A549 (cell line): Measurements from ENCODE around the gene MLYCD. TPM values are rescaled to one million over a fixed set of nuclear protein-coding genes. Genes with fewer than 3 reads are reported as not detected.

Experiments
- ATAC-seq, 2 experiments: fragments of 200-7000 bp in 1 of 2; fragments of >200 bp in 1 of 2; cut with Nextera tagmentation in 1 of 2; cut with Tn5 transposase in 1 of 2; 3 replicates each; pipeline versions ENCODE4 v1.8.0 to v1.9.1; 2018 to 2020; ENCODE audit warnings: mild to moderate bottlenecking in 1 of 2, moderate library complexity in 1 of 2
- CTCF ChIA-PET: fragments of 300-600 bp; sonication (Branson Sonifier 250); formaldehyde crosslinking; extraction: SDS; loops from one replicate; lab custom pipeline; 2021; ENCODE audit warnings: antibody characterized with exemption, inconsistent platforms; lab: Yijun Ruan, JAX
- POLR2A ChIA-PET: fragments of 350-600 bp; formaldehyde crosslinking; extraction: SDS; loops from one replicate; lab custom pipeline; 2021; ENCODE audit warnings: antibody characterized with exemption, inconsistent platforms; lab: Yijun Ruan, JAX
- DNase-seq, 2 experiments: peaks; one replicate each; pipeline versions ENCODE4 v3.0.0 to v3.0.0-alpha.2; 2011 to 2016; ENCODE audit warnings: low read depth in 1 of 2, low spot score in 1 of 2
- FAIRE-seq: peaks from 2 replicates; lab custom pipeline; 2011; peaks lifted over from hg19 to GRCh38; lab: Jason Lieb, UNC
- H3K27ac ChIP-seq, 2 experiments: fragments of >200 bp; sonication (Bioruptor Twin); formaldehyde crosslinking; 3 replicates each; pipeline ENCODE4 v1.5.1; 2016 to 2017
- H3K4me1 ChIP-seq: fragments of >200 bp; sonication (Bioruptor Twin); formaldehyde crosslinking; 3 replicates; pipeline ENCODE4 v1.6.1; 2016
- H3K4me2 ChIP-seq: fragments of >200 bp; sonication (Bioruptor Twin); formaldehyde crosslinking; 3 replicates; pipeline ENCODE4 v1.6.1; 2016
- H3K4me3 ChIP-seq: fragments of >200 bp; sonication (Bioruptor Twin); formaldehyde crosslinking; 3 replicates; pipeline ENCODE4 v1.5.1; 2016
- H3K9me3 ChIP-seq: fragments of >200 bp; sonication (Bioruptor Twin); formaldehyde crosslinking; 3 replicates; pipeline ENCODE4 v1.6.1; 2016
- CBX2 ChIP-seq: fragments of 200-600 bp; sonication (generic); IDR thresholded peaks from 2 replicates; pipeline ENCODE4 v1.6.1; 2016; ENCODE audit warnings: low read depth, mild to moderate bottlenecking, borderline replicate concordance
- CTCF ChIP-seq: fragments of >200 bp; sonication (Bioruptor Twin); formaldehyde crosslinking; IDR thresholded peaks from 3 replicates; pipeline ENCODE4 v1.5.1; 2016
- EHF ChIP-seq: fragments of 250-450 bp; sonication (Bioruptor Pico); IDR thresholded peaks from 2 replicates; pipeline ENCODE4 v1.5.0; 2020; ENCODE audit warnings: mild to moderate bottlenecking
- FOSL2 ChIP-seq, 2 experiments: fragments of 450-650 bp in 1 of 2; fragments of >200 bp in 1 of 2; sonication (Bioruptor Twin) in 1 of 2; formaldehyde crosslinking; IDR thresholded peaks; 2 replicates each; pipeline versions ENCODE4 v1.5.0 to v1.6.1; 2016 to 2020; ENCODE audit warnings: mild to moderate bottlenecking in 1 of 2, moderate library complexity in 1 of 2
- GATA3 ChIP-seq: IDR thresholded peaks from 2 replicates; pipeline ENCODE4 v1.6.1; 2012; ENCODE audit warnings: borderline replicate concordance
- HOXB13 ChIP-seq: fragments of 250-450 bp; sonication (Bioruptor Pico); IDR thresholded peaks from 2 replicates; pipeline ENCODE4 v1.5.0; 2020; ENCODE audit warnings: low read depth, mild to moderate bottlenecking, moderate library complexity
- JUN ChIP-seq, 2 experiments: fragments of >200 bp; sonication (Bioruptor Twin); formaldehyde crosslinking; IDR thresholded peaks; 2 replicates in 1 of 2; 3 replicates in 1 of 2; pipeline ENCODE4 v1.6.1; 2016 to 2017
- JUNB ChIP-seq: fragments of >200 bp; sonication (Bioruptor Twin); formaldehyde crosslinking; IDR thresholded peaks from 2 replicates; pipeline ENCODE4 v1.6.1; 2016
- KDM1A ChIP-seq: fragments of 200-600 bp; sonication (generic); IDR thresholded peaks from 2 replicates; pipeline ENCODE4 v1.6.1; 2016; ENCODE audit warnings: low read depth, mild to moderate bottlenecking
- MYC ChIP-seq: IDR thresholded peaks from 2 replicates; pipeline ENCODE4 v1.6.1; 2012; ENCODE audit warnings: mild to moderate bottlenecking, inconsistent platforms, low read length, improper control_type of control experiment, borderline replicate concordance
- NPAS2 ChIP-seq: fragments of 250-450 bp; sonication (Bioruptor Pico); IDR thresholded peaks from 2 replicates; pipeline ENCODE4 v1.8.0; 2022; ENCODE audit warnings: mild to moderate bottlenecking, moderate library complexity, borderline replicate concordance
- NR3C1 ChIP-seq: fragments of >200 bp; sonication (Bioruptor Twin); formaldehyde crosslinking; IDR thresholded peaks from 3 replicates; pipeline ENCODE4 v1.6.1; 2017
- POLR2A ChIP-seq: IDR thresholded peaks from 2 replicates; pipeline ENCODE4 v1.6.1; 2012; ENCODE audit warnings: mild to moderate bottlenecking, low read length
- POLR2AphosphoS2 ChIP-seq: conservative IDR thresholded peaks from 2 replicates; pipeline ENCODE4 v1.6.1; 2012; ENCODE audit warnings: low read length, improper control_type of control experiment, inconsistent platforms
- RAD21 ChIP-seq, 2 experiments: fragments of >200 bp in 1 of 2; sonication (Bioruptor Twin) in 1 of 2; formaldehyde crosslinking in 1 of 2; IDR thresholded peaks in 1 of 2; conservative IDR thresholded peaks in 1 of 2; 2 replicates in 1 of 2; 3 replicates in 1 of 2; pipeline ENCODE4 v1.6.1; 2012 to 2018; ENCODE audit warnings: inconsistent platforms in 1 of 2
- RARB ChIP-seq: fragments of 250-450 bp; sonication (Bioruptor Pico); IDR thresholded peaks from 2 replicates; pipeline ENCODE4 v1.8.0; 2021; ENCODE audit warnings: mild to moderate bottlenecking, moderate library complexity
- REST ChIP-seq: fragments of 200-600 bp; sonication (generic); IDR thresholded peaks from 2 replicates; pipeline ENCODE4 v1.6.1; 2016; ENCODE audit warnings: antibody characterized with exemption, mild to moderate bottlenecking, moderate library complexity
- RNF2 ChIP-seq: fragments of 200-600 bp; sonication (generic); IDR thresholded peaks from 2 replicates; pipeline ENCODE4 v1.6.1; 2016; ENCODE audit warnings: low read depth, mild to moderate bottlenecking, antibody characterized with exemption, moderate library complexity, borderline replicate concordance
- TFCP2L1 ChIP-seq: fragments of 250-450 bp; sonication (Bioruptor Pico); IDR thresholded peaks from 2 replicates; pipeline ENCODE4 v1.5.0; 2021; ENCODE audit warnings: mild to moderate bottlenecking
- TP53 ChIP-seq: fragments of 250-450 bp; sonication (Bioruptor Pico); IDR thresholded peaks from 2 replicates; pipeline ENCODE4 v1.5.0; 2021; ENCODE audit warnings: mild to moderate bottlenecking, moderate library complexity
- ZC3H11A ChIP-seq: fragments of 450-650 bp; IDR thresholded peaks from 2 replicates; pipeline ENCODE4 v1.6.1; 2014; ENCODE audit warnings: antibody characterized with exemption, mild to moderate bottlenecking
- ZNF302 ChIP-seq: fragments of 250-450 bp; sonication (Bioruptor Pico); IDR thresholded peaks from 2 replicates; pipeline ENCODE4 v1.9.0; 2021; ENCODE audit warnings: inconsistent platforms, mild to moderate bottlenecking, moderate library complexity
- ZSCAN20 ChIP-seq: fragments of 250-450 bp; sonication (Bioruptor Pico); IDR thresholded peaks from 2 replicates; pipeline ENCODE4 v1.8.0; 2022; ENCODE audit warnings: mild to moderate bottlenecking, moderate library complexity
- WGBS: methylation state at CpG from one replicate; pipeline ENCODE4 v1.1.6; 2017; ENCODE audit errors: missing lambda C conversion rate; 5-methylcytosine and 5-hydroxymethylcytosine counted together
- polyA plus RNA-seq, 4 experiments: library from polyadenylated mRNA; depleted of rRNA in 3 of 4; stranded (reverse); fragments of >200 nt; fragmentation: RNase III in 1 of 4; extraction: RNeasy Plus Mini Kit Qiagen cat#74134 plus additional on column Dnase treatment in 1 of 4; gene quantifications; 2 replicates in 3 of 4; 3 replicates in 1 of 4; pipeline ENCODE4 v1.2.3, GENCODE V29; 2011 to 2017
- TF ChIP-seq, protein P1 (sequence below): fragments of 150-350 bp; IDR thresholded peaks from 2 replicates; pipeline ENCODE4 v1.6.1; 2014; ENCODE audit warnings: low read depth, mild to moderate bottlenecking, low read length
- TF ChIP-seq, protein P2 (sequence below): fragments of 250-450 bp; sonication (Bioruptor Pico); IDR thresholded peaks from 2 replicates; pipeline ENCODE4 v1.5.0; 2020; ENCODE audit warnings: low read depth, mild to moderate bottlenecking, moderate library complexity

MLYCD gene
- polyA plus RNA-seq, 2 of the 4 experiments (the other 2 are of a cell fraction), result 1.3 to 1.7 TPM

DNA sequence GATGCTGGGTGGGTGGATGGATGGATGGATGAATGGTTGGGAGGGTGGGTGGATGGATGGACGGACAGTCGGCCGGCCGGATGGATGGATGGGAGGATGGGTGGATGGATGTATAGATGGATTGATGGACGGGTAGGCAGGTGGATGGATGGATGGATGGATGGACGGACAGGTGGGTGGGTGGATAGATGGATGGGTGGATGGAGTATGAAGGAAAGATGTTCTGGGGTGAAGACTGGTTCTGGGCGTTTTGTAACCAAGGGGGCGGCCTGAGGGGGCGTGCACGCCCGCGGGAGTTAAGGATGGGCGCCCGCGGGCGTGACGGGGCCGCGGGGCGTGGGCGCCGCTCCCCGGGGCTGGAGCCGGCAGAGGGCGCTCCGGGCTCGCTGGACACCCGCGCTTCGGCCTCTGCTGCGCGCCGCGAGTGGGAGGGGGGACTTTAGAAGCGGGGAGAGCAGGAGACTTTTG lies 69.0 kb downstream of the MLYCD start, which contains the start of gene NECAB2 (continued):
- TF ChIP-seq MYC (no peak), REST (no peak), ZNF302 (CRISPR knock-in tag) (no peak), POLR2A (no peak), KDM1A (no peak), CTCF (peak; percentile 54), POLR2AphosphoS2 (no peak), JUNB (no peak), ZC3H11A (no peak), JUN (IDR thresholded peaks at IDR 0.05) (no peak), NR3C1 (no peak)
- TF ChIP-seq, protein P1, sequence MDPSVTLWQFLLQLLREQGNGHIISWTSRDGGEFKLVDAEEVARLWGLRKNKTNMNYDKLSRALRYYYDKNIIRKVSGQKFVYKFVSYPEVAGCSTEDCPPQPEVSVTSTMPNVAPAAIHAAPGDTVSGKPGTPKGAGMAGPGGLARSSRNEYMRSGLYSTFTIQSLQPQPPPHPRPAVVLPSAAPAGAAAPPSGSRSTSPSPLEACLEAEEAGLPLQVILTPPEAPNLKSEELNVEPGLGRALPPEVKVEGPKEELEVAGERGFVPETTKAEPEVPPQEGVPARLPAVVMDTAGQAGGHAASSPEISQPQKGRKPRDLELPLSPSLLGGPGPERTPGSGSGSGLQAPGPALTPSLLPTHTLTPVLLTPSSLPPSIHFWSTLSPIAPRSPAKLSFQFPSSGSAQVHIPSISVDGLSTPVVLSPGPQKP, result no peak

GRCh38 chr16:83968306-83968851 lies 69.5 kb downstream of the MLYCD start:
- ATAC-seq, result no peak
- H3K4me2 ChIP-seq, result no peak overlapping the region; the same call in 2 of the 3 replicates
- H3K9me3 ChIP-seq, result no peaks in the 10 kb centered on the region
- H3K4me3 ChIP-seq, result no peak overlapping the region
- WGBS, result 98% methylated on average over 8 of the region's 87 CpGs
- TF ChIP-seq GATA3 (no peak), RNF2 (no peak), TFCP2L1 (CRISPR knock-in tag) (no peak), TP53 (CRISPR knock-in tag) (no peak), CBX2 (no peak), HOXB13 (CRISPR knock-in tag) (no peak), FOSL2 (IDR thresholded peaks at IDR 0.05) (no peak), FOSL2 (CRISPR knock-in tag; IDR thresholded peaks at IDR 0.05) (no peak), EHF (no peak), ZSCAN20 (CRISPR knock-in tag) (no peak), RAD21 (conservative IDR thresholded peaks at IDR 0.05 in 1 of 2, IDR thresholded peaks at IDR 0.05 in 1 of 2) (no peak), RARB (CRISPR knock-in tag) (no peak), NPAS2 (CRISPR knock-in tag) (no peak)
- TF ChIP-seq, protein P2, sequence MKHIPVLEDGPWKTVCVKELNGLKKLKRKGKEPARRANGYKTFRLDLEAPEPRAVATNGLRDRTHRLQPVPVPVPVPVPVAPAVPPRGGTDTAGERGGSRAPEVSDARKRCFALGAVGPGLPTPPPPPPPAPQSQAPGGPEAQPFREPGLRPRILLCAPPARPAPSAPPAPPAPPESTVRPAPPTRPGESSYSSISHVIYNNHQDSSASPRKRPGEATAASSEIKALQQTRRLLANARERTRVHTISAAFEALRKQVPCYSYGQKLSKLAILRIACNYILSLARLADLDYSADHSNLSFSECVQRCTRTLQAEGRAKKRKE (CRISPR knock-in tag), result no peak
- DNase-seq, result no peak
- CTCF ChIA-PET, result no interaction called here
- POLR2A ChIA-PET, result no interaction called here
- H3K27ac ChIP-seq, result no peak overlapping the region
- FAIRE-seq, result no peak
- no peaks in the 10 kb centered on the region for H3K4me1 ChIP-seq
